Stimulated activated CD4-positive, alpha-beta T cell treated with anti-CD3 and anti-CD28 coated beads, Interleukin-12 subunit alpha, Interleukin-12 subunit beta, amount 100 ng/mL, for 48 hours (primary cell): ENCODE measurements around the gene TTC7B.

ENCODE experiments used
- DNase-seq, 3 donors: peaks; one replicate each; pipeline ENCODE4 v3.0.0-alpha.2; 2020; ENCODE audit warnings: low read depth in 2 of 3, low spot score in 1 of 3

Gene TTC7B

DNA sequence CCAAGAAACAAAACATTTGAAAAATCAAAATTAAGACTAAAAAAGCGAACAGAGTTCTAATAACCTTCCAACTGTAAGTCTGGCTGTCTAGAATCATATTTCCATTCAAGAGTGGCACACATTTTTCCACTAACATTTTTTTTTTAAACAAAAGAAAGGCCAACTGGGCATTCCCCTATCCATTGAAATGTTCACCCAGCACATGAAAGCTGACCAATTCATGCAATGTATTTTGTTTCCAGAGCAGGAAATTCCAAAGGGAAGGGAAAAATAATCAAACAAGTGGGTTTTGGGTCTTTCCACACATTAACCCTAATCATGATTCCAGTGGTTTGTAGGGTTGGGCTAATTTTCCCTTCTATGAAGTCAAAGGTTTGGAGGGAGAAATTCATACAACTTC lies 212.9 kb downstream of the TTC7B start:
- no peak for DNase-seq

DNA sequence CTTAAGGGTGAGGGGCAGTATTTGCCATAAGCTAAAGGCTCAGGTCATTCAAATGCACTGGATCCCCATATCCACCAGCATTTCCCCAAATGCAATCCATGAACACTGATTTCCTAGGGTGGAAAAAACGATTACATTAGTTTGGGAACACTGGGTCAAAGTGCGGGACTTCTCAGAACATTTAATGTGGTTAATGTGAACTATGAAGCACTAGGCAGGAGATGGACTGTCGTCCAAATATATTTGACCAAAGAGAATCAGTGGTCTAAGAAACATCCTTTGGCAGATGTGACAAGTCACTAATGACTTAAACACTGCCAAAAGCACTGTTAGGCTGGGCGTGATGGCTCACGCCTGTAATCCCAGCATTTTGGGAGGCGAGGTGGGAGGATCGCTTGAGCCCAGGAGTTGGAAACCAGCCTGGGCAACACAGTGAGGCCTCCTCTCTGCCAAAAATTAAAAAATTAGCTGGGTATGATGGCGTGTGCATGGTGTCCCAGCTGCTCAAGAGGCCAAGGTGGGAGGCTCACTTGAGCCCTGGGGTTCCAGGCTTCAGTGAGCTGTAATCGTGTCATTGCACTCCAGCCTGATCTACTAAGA lies 214.0 kb downstream of the TTC7B start:
- DNase-seq: no peak

DNA sequence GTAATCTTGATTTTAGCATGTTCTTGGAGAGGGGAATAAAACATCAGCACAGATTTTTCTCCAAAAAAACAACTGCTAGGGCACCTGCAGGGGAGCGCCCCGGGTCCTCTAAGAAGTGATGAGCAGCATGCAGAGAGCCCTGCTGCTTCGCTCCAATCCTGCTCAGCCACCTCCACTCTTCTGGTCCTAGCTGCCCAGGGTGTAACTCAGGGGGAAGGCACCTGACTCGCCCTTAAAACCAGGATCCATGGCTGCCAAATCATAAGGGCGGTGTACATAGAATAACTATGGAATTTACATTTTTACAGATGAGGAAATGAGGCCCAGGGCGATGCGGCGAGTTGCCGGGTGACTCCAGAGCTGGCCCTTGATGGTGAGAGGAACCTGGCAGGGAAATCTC lies 214.7 kb downstream of the TTC7B start:
- no peak for DNase-seq

DNA sequence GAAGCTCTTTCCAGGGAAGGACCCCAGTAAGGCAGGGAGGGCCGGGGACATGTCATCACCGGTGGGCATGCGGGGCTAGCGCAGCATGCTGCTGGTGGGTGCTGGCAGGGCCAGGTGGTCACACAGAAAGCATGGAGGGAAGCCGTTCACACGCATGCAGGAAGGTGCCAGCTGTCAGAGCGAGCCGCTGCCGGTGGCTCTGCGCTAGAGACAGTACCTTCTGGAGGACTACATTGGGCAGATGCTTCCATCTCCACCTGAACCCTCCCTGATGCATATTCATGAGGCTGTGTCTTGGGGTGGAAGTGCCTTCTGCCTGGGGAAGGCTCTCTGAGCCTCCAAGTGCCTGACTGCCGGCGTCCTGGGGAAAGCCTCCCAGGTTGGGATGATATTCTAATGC lies 215.6 kb downstream of the TTC7B start:
- DNase-seq: no peak

DNA sequence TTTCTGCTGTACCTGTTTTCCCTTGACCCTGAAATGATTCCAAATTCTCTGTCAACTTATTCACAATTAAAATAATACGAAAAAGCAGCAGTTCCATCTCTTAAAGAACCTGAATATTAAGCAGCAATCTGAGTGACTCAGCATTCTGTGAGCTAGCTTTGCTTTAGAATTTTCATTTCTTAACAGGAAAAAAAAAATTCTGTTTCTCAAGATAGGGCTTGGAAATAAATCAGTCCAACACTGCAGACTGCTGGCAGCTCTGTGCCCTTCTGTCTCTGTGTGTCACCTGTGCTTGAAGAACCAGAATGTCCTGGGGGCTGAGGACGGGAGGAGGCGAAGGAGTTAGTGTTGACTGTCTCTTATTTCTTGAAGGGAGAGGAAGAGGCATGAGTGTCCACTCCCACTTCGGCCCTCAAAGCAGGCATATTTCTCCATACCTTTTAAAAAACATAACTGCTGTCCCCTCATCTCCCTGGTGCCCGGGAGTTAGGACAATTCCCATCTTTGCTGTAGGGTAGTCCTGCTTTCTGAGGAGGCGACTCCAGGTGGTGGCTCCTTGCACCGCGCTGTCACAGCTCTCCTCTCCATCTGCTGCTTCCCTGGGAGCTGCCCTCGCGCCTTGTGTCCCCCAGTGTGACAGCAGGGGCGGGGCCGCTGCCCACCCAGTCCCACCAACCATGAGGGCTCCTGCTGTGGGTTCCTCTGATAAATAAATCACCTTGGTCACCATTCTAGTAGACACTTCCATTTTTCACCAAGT lies 216.3 kb downstream of the TTC7B start:
- DNase-seq: no peak

DNA sequence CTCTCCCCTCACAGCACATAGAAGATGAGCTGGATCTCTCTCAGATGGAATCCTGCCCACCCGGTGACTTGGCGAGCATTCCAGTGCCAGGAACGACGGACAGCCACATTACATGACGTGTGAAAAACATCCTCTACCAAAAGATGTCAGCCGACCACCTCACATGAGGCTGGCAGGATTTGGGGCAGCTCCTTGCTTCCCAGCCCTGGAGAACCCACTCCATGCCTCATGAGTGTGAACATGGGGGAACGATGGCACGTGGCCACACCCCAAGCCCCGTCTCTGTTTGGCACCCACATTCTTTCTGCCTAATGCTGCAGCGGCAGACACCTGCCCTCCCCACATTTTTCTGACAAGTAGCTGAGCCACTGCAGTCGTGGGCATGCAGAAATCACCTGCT lies 216.9 kb downstream of the TTC7B start:
- DNase-seq: no peak

DNA sequence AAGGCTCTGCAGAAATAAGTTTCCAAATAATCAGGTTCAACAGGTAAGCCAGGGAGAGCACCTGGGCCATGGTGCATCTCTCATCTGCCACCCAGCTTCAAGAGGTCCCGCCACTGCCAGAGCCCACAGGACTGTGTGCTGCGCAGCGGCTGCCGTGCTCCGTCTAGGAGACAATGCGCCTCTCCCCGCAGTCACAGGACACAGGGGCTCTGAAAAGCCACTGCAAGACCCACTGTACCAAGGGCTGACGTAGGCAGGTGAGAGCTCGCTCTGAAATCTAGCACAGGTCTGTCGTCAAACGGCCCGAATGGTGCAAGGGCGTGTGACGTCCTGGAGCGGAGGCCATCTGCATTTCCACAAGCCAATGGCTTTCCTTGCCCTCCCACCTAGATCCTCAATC lies 218.3 kb downstream of the TTC7B start:
- no peak for DNase-seq

DNA sequence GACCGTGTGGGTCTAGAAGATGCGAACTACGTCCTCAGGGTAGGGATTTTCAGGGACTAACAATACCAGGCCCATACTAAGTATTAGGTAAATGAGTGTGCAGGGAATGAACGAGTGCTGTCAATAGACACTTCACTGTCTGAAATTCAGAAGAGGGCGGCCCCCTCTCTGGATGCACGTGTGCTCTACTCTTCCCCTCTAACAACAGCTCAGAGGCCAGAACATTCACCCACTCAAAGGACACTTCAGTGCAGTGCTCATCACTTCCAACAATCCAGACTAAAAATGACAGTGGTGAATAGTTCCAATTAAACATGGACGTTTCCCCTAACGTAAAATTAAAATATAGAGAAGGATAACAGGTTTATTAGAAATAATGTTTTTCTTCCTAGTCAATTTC lies 219.5 kb downstream of the TTC7B start:
- DNase-seq: no peak

DNA sequence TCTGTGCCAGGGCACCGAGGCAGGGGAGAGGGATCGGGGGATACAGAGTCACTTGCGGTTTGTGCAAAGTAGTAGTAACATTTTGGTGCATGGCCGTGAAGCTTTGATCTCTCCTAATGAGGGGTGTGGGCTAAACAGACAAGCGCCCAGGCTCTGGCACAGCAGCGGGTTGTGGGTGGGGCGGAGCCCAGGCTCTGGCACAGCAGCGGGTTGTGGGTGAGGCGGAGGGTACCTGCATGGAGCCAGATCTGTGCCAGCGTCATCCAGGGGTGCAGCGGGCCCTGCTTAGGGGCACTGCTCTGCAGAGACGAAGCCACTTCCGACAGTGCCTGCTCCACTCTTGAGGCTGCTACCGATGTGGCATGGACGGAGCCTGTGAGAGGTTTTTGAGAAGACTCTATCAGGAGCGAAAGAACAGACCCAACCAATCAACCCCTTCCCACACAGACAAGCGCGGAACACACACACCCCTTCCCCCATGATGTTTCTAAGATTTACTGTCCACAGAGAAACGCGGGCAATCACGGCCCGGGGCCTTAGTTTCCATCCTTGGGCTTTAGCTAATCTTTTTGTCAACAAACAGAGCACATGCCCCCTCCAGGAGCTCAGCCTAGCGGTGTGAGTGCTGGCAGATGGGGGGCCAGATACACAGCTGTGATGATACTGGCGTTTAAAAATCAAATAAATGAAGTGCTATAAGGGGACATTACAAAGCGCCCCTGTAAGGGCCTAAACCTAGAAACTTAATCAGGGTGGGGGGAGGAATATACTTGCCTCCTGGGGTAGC lies 222.8 kb downstream of the TTC7B start:
- no peak for DNase-seq

DNA sequence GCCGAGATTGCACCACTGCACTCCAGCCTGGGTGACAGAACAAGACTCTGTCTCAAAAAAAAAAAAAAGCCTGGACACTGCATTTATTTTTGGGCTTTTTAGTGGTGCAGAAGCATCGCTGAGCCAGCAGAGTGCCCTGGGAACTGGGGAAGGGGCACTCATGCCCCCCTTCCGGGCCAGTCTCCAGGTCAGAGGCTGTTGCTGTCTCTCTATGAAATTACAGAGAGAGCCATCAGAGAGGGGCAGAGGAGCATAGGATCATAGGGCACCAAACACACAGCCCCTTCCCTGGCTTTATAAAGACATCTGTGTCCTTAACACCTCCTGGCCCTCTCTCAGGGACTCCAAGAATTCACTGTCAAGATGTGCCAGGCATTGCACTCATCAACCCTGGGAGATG lies 223.6 kb downstream of the TTC7B start:
- no peak for DNase-seq

DNA sequence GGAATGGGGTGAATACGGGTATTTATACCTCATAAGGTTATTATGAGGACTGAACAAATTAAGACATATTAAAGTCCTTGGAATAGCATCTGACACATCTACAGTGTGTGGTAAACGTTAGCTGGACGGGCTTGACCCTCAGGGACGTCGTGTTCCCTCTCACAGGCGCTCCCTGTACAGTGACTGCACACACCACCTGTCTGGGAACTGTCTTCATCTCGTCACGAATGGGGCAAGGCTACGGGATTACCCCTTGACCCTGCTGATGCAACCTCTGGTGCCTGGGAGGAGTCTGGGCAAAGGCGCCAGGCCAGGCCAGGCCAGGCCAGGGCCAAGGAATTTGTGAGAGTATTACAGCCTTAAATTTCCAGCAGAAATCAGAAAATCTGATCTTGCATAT lies 228.3 kb downstream of the TTC7B start:
- DNase-seq: no peak

DNA sequence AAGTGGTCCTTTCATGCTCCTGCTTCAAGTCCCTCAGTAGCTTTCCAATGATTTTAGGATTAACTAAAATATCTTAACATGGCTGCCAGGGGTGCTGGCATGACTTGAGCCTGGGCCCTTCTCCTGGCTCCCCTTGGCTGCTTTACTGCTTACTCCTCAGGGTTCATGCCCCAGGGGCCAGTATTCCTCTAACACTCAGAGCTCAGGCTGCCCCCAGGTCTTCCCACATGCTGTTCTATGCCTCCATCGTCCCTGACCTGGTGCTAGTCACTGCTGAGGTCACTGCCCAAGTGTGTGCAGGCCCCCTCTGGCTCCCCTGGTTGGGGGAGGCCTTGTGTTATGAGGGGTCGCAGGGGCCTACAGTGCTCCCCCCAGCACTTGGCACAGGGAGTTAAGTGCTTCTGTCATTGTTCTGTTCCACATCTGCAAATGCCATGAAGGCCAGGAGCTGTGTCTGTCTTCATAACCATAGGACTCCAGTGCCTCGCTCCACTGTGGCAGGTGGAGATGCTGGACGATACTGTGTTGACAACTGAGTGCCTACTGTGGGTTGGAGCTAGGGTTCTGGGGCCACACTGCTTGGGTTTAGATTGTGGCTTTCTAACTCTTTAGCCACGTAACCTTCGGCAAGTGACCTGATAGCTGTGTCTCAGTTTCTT lies 228.8 kb downstream of the TTC7B start:
- DNase-seq: no peak

DNA sequence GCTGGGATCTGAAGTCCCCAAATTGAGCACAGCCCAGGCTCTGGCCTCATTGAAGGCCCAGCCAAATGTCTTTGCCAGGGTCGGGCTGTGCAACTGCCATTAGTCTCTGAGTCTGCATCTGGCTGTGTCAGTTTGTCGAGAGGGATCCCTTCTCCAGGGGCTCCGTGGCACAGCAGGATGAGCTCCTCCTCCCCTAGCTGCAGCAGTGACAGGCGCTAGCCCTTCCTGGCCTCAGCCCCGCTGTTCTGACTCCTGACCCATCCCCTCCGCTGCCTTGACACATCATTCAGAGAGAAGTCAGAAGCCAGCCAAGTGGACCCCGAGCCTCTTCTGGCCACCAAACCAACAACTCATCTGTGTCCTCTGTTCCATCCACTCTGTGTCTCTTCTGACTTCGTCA lies 231.1 kb downstream of the TTC7B start:
- DNase-seq: no peak

DNA sequence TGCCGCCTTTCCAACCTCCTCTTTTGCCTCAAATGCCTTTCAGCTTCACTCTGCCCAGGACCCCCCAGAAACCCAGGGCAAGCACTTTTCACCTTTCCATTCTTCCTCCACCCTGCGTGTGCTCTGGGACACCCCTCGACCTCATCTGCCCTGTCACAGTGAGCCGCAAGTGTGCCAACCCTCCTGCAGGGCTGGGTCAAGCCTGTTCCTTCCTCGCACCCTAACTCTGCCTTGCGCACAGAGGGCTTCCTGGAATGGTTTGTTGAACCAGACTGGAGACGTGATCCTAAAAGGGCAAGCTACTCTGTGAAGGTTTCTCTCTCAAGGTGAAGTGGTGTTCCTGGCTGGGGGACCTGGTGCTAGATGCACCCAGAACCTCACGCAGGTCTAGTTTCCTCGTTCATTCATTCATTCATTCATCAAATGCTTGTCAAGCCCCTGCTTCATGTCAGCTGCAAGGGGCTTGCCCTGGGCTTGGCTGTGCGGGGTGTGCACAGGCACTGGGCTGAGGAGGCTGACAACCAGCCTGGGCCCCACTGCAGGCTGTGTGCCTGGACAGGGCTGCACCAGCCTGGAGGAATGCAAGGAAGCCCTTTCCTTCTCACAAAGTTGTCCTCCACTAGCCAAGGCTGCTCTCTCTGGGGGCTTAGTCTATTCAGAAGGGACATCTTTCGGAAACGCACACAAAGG lies 232.2 kb downstream of the TTC7B start:
- DNase-seq: no peak

DNA sequence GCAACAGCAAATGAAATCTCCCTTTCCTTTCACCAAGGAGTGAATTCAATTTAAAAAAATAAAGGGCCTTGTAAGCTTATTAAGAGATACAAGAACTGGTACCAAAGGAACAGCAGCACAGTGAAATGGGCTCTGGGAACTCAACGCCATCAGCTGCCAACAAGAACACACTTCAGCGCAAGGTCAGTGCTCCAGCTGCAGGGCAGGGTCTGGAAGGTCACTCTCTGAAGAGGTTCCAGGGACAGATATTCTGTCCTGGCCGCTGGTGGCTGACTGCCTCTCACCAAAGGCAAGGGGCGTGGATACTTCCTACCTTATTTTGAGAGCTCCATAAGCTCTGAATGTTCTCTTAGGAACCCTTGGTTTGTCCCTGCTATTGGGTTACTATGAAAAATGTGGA lies 232.8 kb downstream of the TTC7B start:
- no peak for DNase-seq

DNA sequence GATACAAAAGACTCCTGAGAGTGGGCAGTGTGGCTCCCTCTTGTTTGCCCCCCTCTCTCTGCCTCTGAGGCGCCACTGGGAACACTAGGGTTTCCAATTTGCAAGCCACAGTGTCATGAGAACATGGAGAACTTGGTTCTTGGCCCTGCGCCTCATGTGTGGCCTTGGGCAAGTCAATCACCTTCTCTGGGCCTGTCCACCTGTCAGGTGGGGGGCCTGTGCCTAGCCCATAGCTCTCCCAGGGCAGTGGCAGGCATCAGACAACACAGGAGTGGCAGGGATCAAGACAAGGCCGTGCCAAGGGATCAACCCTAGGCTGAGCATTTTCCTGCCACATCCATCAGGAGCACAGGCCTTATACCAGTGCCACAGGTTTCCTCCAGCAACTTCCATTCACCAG lies 234.1 kb downstream of the TTC7B start:
- no peak for DNase-seq

DNA sequence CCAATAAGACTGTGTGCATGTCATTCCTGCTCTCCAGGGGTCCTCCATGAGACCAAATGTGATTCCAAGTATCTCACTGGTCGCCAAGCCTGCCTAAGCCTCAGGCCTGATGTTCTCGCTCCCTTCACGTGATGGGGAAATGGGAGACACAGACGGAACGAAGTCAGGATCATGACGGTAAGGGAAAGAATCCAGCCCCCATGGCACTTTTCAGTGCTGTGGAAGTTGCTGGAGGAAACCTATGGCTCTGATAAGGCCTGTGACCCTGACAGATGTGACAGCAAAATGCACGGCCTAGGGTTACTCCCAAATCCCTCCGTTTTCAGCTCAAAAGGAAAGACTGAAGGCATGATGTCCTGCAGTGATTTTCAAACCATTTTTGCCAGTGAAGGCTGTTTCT lies 234.5 kb downstream of the TTC7B start:
- DNase-seq: no peak

DNA sequence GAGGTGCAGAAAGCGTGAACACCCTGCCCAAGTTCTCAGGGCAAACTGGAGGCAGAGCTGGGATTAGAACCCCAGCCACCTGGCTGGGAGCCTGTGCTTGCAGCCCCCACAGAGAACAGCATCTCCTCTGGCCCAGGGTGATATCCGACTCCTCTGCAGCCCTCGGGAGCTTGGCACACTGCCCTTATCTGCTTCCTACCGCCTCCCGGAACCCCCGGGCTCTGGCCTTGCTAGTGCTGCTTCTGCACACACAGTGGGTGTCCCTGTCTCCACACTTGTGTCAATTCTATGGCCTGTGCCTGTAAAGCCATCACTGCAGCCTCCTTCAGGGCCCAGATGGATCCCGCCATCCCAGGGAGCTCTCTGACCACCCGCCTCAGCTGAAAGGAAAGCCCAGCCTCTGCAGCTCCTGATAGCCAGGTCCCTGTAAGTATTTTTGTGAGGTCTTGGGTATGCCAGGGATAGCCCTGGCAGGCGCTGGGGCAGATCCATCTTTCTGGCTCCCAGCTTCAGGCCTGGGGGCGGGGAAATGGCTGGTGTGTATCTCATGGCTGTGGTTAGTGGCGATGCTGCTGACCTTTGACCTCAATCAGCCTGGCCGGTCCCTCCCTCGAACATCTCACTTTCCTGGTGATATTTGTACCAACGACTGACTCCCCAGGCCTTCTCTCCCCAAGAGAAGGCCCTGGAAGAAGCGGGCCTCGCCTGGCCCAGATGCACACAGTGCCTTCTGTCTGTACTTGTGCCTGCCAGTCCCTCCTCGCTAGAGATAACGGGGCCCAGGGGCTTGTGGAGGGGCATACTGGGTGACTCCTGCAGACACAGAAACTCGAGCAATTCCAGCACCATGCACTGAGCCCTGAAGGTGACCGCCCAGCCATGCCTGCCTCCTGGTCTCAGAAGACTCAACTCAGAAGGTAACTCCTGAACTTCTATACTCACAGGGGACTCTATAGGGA lies 235.6 kb downstream of the TTC7B start:
- no peak for DNase-seq

DNA sequence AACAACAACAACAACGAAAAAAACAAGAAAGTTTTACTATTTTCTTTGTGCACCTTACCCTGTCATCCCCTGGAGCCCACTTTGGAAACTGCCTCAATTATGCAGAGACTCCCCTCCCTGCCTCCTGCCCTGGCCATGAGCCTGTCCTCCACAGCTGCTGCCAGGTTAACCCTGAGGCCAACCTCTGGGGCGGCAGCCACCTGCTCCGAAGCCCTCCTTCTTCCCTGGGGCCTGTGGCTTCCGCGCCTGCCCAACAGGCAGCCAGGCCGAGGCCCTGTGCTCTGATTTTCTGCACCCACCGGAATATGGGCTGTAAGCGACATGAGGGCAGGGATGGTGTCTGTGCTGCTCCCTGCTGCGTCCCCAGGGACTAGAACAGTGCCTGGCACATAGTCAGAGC lies 236.4 kb downstream of the TTC7B start:
- DNase-seq: no peak

DNA sequence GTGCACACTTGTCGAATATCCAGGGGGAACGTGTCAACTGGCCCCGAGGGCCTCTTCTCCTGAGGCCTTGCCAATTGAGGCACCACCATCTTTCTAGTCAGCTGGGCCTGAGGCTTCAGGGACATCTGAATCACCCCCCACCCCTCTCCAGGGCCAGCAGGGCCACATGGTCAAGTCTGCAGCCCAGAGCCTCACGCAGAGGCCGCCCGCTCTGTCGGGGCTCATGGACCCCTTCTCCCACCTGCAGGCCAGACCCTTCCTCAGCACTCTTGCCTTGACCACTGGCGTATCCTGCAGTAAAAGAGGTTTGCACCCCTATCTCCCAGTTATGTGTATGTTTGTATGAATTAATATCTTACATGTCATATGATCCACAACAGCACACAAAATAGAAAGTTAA lies 237.1 kb downstream of the TTC7B start:
- no peak for DNase-seq
